Duodenal mucosa (tissue), 2 donors: ENCODE measurements around the gene SYT17.

ENCODE experiments used
- H3K27ac ChIP-seq: one replicate; pipeline ENCODE4 v1.7.0; 2013; ENCODE audit warnings: low read depth, low read length
- H3K27me3 ChIP-seq, 2 donors: one replicate each; pipeline ENCODE4 v1.7.0; 2013; ENCODE audit warnings: low read length in 2 of 2, control low read depth in 1 of 2; ENCODE audit not compliant: insufficient read depth in 2 of 2, control insufficient read depth in 1 of 2
- H3K36me3 ChIP-seq, 2 donors: one replicate each; pipeline ENCODE4 v1.7.0; 2013; ENCODE audit warnings: low read length in 2 of 2, control low read depth in 1 of 2; ENCODE audit not compliant: insufficient read depth in 2 of 2, control insufficient read depth in 1 of 2
- H3K4me1 ChIP-seq, 2 donors: one replicate each; pipeline ENCODE4 v1.7.0; 2013; ENCODE audit warnings: low read length in 2 of 2, control low read depth in 1 of 2; ENCODE audit not compliant: insufficient read depth in 2 of 2, control insufficient read depth in 1 of 2
- H3K4me3 ChIP-seq, 2 donors: one replicate each; pipeline ENCODE4 v1.7.0; 2013; ENCODE audit warnings: low read length in 2 of 2, low read depth in 1 of 2
- H3K9ac ChIP-seq, 2 donors: one replicate each; pipeline ENCODE4 v1.7.0; 2013; ENCODE audit warnings: low read length in 2 of 2, low read depth in 1 of 2
- H3K9me3 ChIP-seq, 2 donors: one replicate each; pipeline ENCODE4 v1.7.0; 2013; ENCODE audit warnings: low read length in 2 of 2, control low read depth in 1 of 2; ENCODE audit not compliant: control insufficient read depth in 1 of 2

The SYT17 gene

GRCh38 chr16:19228575-19228974 lies 60.5 kb downstream of the SYT17 start:
- Histone ChIP-seq H3K36me3 (peaks cover 0 to 8% of the 10 kb centered on the region in 2 donors), H3K27me3 (no peaks in the 10 kb centered on the region), H3K4me1 (peaks cover 0 to under 1% of the 10 kb centered on the region in 2 donors), H3K9ac (no peak overlapping the region), H3K4me3 (no peak overlapping the region), H3K27ac (no peak overlapping the region), H3K9me3 (no peaks in the 10 kb centered on the region)

DNA sequence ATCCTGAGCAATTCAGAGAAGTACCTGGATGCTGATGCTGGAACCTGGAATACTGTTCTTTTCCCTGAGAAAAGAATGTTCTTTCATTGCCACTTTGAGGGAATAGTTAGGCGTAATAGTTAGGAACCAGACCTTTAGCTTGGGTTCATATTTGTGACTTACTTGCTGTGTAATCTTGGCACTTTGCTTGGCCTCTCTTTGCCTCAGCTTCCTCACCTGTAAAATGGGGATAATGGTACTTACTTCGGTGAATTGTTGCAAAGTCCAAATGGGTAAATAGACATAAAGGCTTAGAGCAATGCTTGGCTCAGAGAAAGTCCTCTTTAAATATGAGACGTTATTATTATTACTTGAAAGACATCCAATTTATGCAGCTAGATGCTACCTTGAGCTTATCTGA lies 62.5 kb downstream of the SYT17 start:
- Histone ChIP-seq H3K4me3 (no peak overlapping the region), H3K27me3 (no peaks in the 10 kb centered on the region), H3K27ac (no peak overlapping the region), H3K4me1 (no peaks in the 10 kb centered on the region), H3K9ac (no peak overlapping the region), H3K9me3 (peaks cover 0 to 7% of the 10 kb centered on the region in 2 donors), H3K36me3 (peaks cover 0 to 4% of the 10 kb centered on the region in 2 donors)

DNA sequence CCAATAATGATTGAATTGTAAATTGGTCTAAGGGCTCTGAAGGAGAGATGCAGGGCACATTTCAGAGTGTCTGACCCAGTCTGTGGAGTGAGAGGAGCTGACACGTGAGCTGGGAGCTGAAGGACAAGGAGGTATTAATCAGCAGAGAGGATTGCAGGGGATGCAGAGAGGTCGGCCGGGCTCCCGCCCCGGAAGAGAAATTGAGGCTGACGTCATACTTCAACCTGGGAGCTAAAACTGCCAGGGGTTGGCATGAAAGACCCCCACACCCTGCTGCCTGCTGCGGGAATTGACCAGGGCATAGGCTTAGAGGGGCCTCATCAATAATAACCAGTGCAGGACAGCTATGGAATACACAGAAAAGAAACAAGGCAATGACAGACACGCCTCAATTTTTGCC lies 63.8 kb downstream of the SYT17 start:
- H3K27me3 ChIP-seq: no peaks in the 10 kb centered on the region
- no peak overlapping the region for H3K9ac ChIP-seq
- H3K4me3 ChIP-seq: no peak overlapping the region
- peaks cover 0 to 2% of the 10 kb centered on the region in 2 donors for H3K4me1 ChIP-seq
- peaks cover 0 to 1% of the 10 kb centered on the region in 2 donors for H3K36me3 ChIP-seq
- peaks cover 3 to 7% of the 10 kb centered on the region in 2 donors for H3K9me3 ChIP-seq
- no peak overlapping the region for H3K27ac ChIP-seq

DNA sequence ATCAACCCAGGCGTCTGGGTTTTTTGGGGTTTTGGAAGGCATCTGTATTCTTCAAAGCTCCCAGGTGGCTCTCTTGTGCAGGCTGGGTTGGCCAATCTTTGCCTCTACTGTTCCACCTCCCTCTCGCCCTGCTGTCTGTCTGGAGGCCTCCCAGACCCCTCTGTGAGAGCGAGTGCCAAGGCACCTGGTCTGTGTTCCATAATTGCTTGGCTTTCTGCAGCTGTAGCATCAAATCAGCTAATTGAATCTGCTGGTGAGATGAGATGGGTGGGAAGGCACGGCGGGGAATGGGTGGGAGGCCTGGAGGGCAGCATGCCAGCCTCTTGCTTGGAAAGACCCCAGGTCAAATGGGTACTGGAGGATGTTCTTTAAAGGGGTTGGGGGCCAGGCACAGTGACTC lies 64.9 kb downstream of the SYT17 start:
- Histone ChIP-seq H3K9ac (no peak overlapping the region), H3K4me3 (no peak overlapping the region), H3K27ac (no peak overlapping the region), H3K4me1 (peaks cover 0 to 6% of the 10 kb centered on the region in 2 donors), H3K9me3 (peaks cover 3 to 7% of the 10 kb centered on the region in 2 donors), H3K27me3 (no peaks in the 10 kb centered on the region), H3K36me3 (no peaks in the 10 kb centered on the region)

DNA sequence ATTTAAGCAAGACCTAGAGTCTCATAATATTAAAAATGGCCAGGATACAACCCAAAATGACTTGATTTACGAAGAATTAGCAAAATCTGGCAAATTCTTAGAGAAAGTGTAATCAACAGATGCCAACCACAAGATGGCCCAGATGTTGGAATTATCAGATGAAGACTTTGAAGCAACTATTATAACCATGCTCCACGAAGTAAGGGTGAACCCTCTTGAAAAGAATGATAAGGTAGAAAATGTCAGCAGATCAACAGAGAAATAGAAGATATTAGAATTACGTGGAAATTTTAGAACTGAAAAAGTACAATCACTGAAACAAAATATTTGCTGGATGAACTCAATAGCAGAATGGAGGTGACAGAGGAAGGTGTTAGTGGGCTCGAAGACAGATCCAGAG lies 67.4 kb downstream of the SYT17 start:
- Histone ChIP-seq H3K27me3 (no peaks in the 10 kb centered on the region), H3K27ac (no peak overlapping the region), H3K9ac (no peak overlapping the region), H3K36me3 (no peaks in the 10 kb centered on the region), H3K4me3 (no peak overlapping the region), H3K4me1 (peaks cover 0 to 6% of the 10 kb centered on the region in 2 donors), H3K9me3 (peaks cover 3 to 13% of the 10 kb centered on the region in 2 donors)

GRCh38 chr16:19235886-19236285 lies 67.8 kb downstream of the SYT17 start:
- Histone ChIP-seq H3K27me3 (no peaks in the 10 kb centered on the region), H3K9me3 (peaks cover 3 to 15% of the 10 kb centered on the region in 2 donors), H3K9ac (no peak overlapping the region), H3K36me3 (no peaks in the 10 kb centered on the region), H3K4me1 (peaks cover 0 to 6% of the 10 kb centered on the region in 2 donors), H3K27ac (no peak overlapping the region), H3K4me3 (no peak overlapping the region)

DNA sequence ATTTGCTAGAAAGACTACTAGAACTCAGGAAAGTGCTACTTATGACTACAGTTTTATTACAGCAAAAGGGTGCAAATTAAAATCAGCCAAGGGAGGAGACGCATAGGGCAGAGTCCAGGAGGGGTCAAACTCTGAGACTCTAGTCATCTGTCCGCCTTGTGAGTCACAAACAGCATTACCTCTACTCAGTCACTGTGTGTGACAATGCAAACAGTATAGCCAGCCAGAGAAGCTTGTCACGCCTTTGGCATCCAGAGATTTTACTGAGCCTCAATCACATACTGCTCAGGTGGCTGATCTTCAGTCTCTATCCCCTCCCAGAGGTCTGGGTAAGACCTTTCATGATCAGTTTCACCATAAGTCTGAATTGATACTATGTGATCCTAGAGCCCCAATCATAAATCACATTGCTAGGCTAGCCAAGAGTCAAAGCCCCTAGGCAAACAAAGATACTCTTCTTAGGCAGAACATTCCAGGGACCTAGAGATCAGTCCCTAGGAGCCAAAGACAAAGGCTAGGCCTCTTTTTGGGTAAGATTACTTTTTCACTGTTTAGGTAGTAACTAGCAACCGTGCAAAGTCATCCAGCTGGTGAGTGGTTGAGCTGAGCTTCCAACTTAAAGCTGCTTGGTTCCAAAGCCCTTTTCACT lies 68.6 kb downstream of the SYT17 start:
- Histone ChIP-seq H3K27ac (no peak overlapping the region), H3K27me3 (no peaks in the 10 kb centered on the region), H3K36me3 (no peaks in the 10 kb centered on the region), H3K4me1 (peaks cover 0 to 6% of the 10 kb centered on the region in 2 donors), H3K9me3 (peaks cover 3 to 15% of the 10 kb centered on the region in 2 donors), H3K9ac (no peak overlapping the region), H3K4me3 (no peak overlapping the region)

- H3K36me3 ChIP-seq: no peaks in the 10 kb centered on the region
Measured at GRCh38 chr16:19238406-19238805, 70.4 kb downstream of the SYT17 start.

GRCh38 chr16:19239511-19240155 lies 71.6 kb downstream of the SYT17 start:
- Histone ChIP-seq H3K36me3 (no peaks in the 10 kb centered on the region), H3K4me3 (no peak overlapping the region), H3K27ac (no peak overlapping the region), H3K9ac (no peak overlapping the region), H3K4me1 (peaks cover 0 to 6% of the 10 kb centered on the region in 2 donors), H3K27me3 (no peaks in the 10 kb centered on the region), H3K9me3 (peaks cover 3 to 14% of the 10 kb centered on the region in 2 donors)

More at GRCh38 chr16:19238406-19238805, 70.4 kb downstream of the SYT17 start:
- H3K27me3 ChIP-seq: no peaks in the 10 kb centered on the region
- H3K9me3 ChIP-seq: peaks cover 3 to 15% of the 10 kb centered on the region in 2 donors
- peaks cover 0 to 6% of the 10 kb centered on the region in 2 donors for H3K4me1 ChIP-seq
- H3K9ac ChIP-seq: no peak overlapping the region
- no peak overlapping the region for H3K27ac ChIP-seq
- H3K4me3 ChIP-seq: no peak overlapping the region

DNA sequence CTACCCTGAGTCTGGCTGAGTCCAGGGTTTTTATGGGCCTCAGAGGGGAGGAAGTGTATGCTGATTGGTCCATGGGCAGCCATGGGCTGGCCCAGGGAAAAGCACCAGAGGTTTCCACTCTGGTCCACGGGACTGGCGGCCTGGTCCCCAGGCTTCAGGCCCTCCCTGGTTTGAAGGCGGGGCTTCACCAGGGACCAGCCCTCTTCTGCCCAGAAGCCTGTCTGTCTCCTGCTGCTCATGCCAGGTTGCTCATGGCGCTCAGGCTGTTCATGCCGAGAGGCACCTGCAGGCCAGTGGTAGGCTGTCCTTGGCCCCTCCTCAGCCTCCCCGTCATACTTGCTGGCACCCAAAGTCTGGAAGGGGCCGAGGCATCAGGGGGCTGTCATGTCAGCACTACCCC lies 72.5 kb downstream of the SYT17 start:
- Histone ChIP-seq H3K9me3 (peaks cover 3 to 8% of the 10 kb centered on the region in 2 donors), H3K36me3 (no peaks in the 10 kb centered on the region), H3K4me3 (no peak overlapping the region), H3K27ac (no peak overlapping the region), H3K4me1 (peaks cover 0 to 6% of the 10 kb centered on the region in 2 donors), H3K9ac (no peak overlapping the region), H3K27me3 (no peaks in the 10 kb centered on the region)
